OCI-LY1 (cell line): ENCODE results near the gene CAMTA1.

Experiments
- EZH2 ChIP-seq: fragments of 200-600 bp; sonication (generic), shearing (Covaris generic); IDR thresholded peaks from 2 replicates; pipeline ENCODE4 v1.8.0; 2017; ENCODE audit warnings: borderline replicate concordance, mixed run types, mild to moderate bottlenecking, antibody characterized with exemption, low read length, moderate library complexity, mixed read lengths
- TF ChIP-seq, protein P1 (sequence below): fragments of 200-600 bp; sonication (generic), shearing (Covaris generic); IDR thresholded peaks from 2 replicates; pipeline ENCODE4 v1.5.1; 2017; ENCODE audit warnings: mild to moderate bottlenecking, antibody characterized with exemption, low read length, moderate library complexity, mixed read lengths

- TF ChIP-seq, protein P1, sequence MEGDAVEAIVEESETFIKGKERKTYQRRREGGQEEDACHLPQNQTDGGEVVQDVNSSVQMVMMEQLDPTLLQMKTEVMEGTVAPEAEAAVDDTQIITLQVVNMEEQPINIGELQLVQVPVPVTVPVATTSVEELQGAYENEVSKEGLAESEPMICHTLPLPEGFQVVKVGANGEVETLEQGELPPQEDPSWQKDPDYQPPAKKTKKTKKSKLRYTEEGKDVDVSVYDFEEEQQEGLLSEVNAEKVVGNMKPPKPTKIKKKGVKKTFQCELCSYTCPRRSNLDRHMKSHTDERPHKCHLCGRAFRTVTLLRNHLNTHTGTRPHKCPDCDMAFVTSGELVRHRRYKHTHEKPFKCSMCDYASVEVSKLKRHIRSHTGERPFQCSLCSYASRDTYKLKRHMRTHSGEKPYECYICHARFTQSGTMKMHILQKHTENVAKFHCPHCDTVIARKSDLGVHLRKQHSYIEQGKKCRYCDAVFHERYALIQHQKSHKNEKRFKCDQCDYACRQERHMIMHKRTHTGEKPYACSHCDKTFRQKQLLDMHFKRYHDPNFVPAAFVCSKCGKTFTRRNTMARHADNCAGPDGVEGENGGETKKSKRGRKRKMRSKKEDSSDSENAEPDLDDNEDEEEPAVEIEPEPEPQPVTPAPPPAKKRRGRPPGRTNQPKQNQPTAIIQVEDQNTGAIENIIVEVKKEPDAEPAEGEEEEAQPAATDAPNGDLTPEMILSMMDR: no peak
- TF ChIP-seq EZH2: no peak
These were observed 47.4 kb downstream of the CAMTA1 start for GRCh38 chr1:6832531-6833188.
